GM23338 (cell line): Measurements from ENCODE around the gene LAMA4.

Source experiments
- CTCF ChIP-seq, 2 experiments: fragments of 200-600 bp in 1 of 2; sonication (generic) in 1 of 2; conservative IDR thresholded peaks; 2 replicates each; pipeline versions ENCODE4 v1.5.1 to v1.6.1; 2016 to 2017; ENCODE audit warnings: antibody characterized with exemption in 2 of 2, low read depth in 2 of 2, mild to moderate bottlenecking in 2 of 2, moderate library complexity in 1 of 2
- EZH2 ChIP-seq: fragments of 200-600 bp; sonication (generic); IDR thresholded peaks from one replicate; pipeline ENCODE4 v1.8.0; 2017; ENCODE audit warnings: antibody characterized with exemption, mild to moderate bottlenecking, low read depth; ENCODE audit not compliant: unreplicated experiment
- EZH2phosphoT487 ChIP-seq: fragments of 200-600 bp; sonication (generic); IDR thresholded peaks from one replicate; pipeline ENCODE4 v1.8.1; 2018; ENCODE audit warnings: antibody characterized with exemption; ENCODE audit not compliant: unreplicated experiment
- NANOG ChIP-seq: IDR thresholded peaks from 2 replicates; pipeline ENCODE4 v1.6.1; 2016; ENCODE audit warnings: antibody characterized with exemption, borderline replicate concordance
- POLR2AphosphoS5 ChIP-seq: IDR thresholded peaks from 2 replicates; pipeline ENCODE4 v1.6.1; 2016; ENCODE audit warnings: antibody characterized with exemption, low read depth
- STAT1 ChIP-seq: IDR thresholded peaks from one replicate; pipeline ENCODE4 v1.6.1; 2016; ENCODE audit warnings: antibody characterized with exemption; ENCODE audit not compliant: unreplicated experiment
- ZNF114 ChIP-seq: fragments of 250-450 bp; sonication (Bioruptor Pico); IDR thresholded peaks from 2 replicates; pipeline ENCODE4 v1.5.0; 2020; ENCODE audit warnings: mild to moderate bottlenecking, moderate library complexity

GRCh38 chr6:112145080-112145573, 109.2 kb downstream of the LAMA4 start:
- TF ChIP-seq CTCF (conservative IDR thresholded peaks at IDR 0.05; ENCODE audit: low read depth in 2 of 2) (peak; percentile 40 to 73), EZH2 (no peak), POLR2AphosphoS5 (no peak), NANOG (no peak), EZH2phosphoT487 (no peak), STAT1 (no peak), ZNF114 (CRISPR knock-in tag) (no peak)
